Epidermal melanocyte (primary cell): ENCODE results near the gene S1PR1.

Experiments used
- DNase-seq: peaks from one replicate; pipeline ENCODE4 v3.0.0; 2011; ENCODE audit warnings: low spot score; ENCODE audit not compliant: insufficient read length

Gene S1PR1

GRCh38 chr1:101245246-101245927, 8.6 kb downstream of the S1PR1 start:
- no peak for DNase-seq

GRCh38 chr1:101247404-101248287, 10.8 kb downstream of the S1PR1 start:
- no peak for DNase-seq

DNA sequence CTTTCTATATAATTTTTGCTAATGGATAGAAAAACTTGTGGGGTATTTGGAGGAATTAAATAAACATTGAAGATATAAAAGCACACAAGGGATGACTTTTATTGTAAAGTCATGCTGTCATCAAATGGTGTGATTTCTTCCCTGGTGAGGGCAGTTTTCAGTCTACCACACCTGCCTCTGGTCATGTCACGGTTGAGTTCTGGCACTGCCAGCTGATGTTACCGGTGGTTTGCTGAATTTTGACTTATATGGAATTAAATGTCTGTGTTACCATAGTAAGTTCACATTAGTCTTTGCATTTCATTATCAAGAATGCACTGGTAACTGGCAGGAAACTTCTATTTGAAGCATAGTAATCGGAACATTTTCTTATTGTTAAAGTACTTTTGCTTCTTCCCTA, 13.4 kb downstream of the S1PR1 start:
- DNase-seq, result no peak

DNA sequence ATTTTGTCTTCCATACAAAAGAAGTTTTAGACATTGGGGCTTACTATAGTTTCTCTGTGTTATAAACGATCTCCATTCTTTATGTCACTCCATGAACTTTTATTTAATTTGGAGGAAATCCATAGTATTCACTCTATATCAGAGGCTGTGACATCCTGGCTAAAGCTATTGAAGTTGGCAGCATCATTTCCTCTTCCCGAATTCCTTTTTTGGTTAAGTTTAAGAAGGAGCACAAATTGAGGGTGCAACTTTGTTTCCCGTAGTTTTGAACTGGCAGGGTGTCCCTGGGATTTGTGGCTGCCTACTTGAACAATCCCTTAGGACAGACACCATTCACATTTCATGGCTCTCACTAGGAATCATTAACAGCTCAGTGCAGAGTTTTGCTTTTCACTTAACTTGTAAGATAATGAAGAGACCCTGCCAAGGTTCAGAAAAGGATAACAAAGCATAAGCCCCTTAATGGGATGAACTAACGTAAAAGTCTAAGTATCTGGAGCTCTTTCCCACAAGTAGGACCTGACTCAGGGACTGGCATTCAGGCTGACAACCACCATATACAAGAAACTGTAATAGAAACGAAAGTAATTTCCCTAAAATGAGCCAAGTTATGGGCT, 13.9 kb downstream of the S1PR1 start:
- no peak for DNase-seq

GRCh38 chr1:101251504-101251903, 14.7 kb downstream of the S1PR1 start:
- DNase-seq, result no peak

DNA sequence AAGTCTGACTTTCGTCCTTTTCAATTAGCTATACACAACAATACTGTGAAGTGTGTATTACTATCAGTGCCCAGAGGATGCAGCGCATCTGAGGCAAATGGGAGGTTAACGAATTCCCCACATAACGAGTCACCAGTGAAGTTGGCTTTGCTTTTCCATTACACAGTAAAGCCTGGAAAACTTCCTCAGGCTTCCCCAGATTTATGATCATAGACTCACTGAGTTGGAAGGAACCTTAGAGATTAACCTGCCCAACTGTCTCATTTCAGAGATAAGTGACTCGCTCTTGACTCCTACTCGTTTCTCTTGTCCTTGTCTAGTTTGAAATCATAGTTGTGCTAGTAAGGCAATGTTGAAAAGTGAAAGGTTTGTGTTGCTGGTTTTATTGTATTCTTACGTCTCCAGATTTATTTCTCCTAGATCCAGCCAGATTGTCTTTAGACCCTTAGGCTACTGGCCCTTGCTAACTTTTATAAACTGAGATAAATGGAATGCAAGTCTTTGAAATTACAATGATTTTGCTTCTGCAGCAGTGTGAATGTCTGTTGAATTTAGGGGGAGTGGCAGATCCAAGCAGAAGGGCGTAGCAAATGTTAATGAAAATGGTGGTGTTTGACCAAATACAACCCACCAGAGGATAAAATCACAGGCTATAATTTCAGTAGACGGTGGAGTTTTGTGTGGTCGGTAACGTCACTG, 17.3 kb downstream of the S1PR1 start:
- no peak for DNase-seq

DNA sequence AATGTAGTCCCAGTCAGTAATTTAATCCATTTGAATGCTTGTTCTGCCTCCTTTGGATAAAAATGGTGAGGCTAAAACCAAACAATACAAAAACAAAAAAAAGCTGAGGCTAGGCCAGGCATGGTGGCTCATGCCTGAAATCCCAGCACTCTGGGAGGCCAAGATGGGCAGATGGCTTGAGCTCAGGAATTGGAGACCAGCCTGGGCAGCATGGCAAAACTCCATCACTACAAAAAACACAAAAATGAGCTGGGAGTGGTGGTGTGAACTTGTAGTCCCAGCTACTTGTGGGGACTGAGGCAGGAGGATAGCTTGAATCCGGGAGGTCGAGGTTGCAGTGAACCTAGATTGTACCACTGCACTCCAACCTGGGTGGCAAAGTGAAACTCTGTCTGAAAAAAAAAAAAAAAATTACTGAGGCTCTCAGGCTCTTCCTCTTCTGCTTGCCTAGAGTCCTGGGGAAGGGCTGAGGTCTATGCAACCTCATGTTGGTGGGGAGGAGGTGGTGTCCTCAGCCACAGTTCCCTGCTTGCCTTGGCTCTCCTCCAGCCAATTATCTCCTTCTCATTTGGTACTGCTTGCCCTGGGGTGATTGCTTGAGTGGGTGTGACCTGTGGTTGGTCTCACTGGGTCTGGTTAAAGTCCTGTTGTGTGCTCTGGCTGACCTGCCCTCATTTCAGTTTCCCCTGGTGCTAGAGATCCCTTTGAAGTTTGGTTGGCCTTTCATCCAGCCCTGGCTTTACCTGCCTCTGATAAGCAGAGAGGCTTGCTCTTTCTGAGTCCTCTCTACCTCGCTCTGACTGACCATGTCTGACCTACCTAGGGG, 20.9 kb downstream of the S1PR1 start:
- no peak for DNase-seq

DNA sequence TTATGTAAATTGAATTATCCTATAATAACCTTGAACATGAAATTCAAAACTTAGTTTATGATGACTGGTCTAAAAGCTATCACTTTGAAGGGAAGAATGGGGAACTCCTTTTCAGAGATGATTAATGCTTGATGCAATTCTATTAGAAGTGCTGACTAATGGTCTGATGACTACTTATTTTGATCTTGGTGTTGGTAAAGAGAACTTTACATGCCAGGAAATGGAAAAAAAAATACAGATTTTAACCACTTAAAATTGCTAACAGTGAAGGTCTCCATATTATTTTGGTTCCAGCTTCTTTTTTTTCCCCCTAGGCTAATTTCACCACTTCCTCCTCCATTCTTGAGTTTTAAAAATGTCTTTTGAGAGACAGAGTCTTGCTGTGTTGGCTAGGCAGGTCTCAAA, 22.9 kb downstream of the S1PR1 start:
- DNase-seq, result no peak

DNA sequence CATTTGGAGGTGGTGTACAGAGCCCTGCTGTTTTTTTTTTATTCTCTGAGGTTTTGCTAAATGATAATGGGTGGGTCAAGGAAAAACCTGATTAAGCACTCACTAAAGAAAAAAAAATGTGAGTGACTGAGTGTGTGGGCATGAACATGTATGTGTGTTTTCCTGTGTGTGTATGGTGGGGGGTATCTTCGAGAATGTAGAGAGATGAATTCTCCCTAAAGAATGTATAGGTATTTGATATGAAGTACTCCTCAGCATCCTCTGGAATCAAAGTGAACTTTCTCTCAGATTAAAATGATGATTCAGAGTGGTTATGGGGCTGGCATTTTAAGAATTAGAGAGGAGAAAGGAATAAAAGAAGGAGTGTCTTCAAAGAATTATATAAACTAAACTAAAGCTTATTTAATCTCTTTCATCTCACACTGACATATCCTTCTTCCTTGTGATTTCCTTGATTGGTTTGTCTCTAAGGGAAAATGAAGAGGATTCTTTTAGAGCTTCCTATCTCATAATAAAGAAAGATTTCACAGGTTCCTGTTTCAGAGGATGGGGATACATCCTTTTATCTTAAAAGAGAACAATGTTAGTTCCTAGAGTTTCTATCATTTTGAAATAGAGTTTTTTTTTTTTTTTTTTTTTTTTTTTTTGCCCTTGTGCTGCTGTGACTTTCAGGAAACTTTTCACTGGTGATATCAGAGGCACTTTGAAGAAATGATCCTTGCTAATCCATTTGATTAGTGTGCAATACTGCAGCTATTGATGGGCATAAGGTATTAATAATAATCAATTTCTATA, 23.9 kb downstream of the S1PR1 start:
- DNase-seq, result no peak

GRCh38 chr1:101261623-101262022, 24.8 kb downstream of the S1PR1 start:
- DNase-seq, result no peak

DNA sequence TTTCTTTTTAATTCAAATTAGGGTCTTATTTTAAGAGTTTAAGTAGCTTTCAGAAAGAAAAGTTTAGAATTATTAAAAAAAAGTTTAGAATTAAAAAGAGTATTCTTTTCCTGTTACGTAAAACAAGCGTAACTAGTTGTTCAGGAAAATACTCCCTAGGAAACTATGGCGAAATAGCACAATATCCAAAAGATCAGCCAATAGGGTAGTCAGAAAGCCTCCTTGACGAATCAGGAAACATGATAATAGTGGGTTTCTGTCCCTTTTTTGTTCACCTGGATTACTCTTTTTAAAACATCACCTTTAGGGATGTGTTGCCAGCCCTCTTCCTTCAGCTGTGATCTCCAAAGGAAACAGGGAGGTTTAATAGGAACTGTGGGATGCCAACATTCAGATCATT, 25.2 kb downstream of the S1PR1 start:
- no peak for DNase-seq

- no peak for DNase-seq
Measured at GRCh38 chr1:101262630-101263348, 26.0 kb downstream of the S1PR1 start.

GRCh38 chr1:101264697-101265096, 27.9 kb downstream of the S1PR1 start:
- no peak for DNase-seq

DNA sequence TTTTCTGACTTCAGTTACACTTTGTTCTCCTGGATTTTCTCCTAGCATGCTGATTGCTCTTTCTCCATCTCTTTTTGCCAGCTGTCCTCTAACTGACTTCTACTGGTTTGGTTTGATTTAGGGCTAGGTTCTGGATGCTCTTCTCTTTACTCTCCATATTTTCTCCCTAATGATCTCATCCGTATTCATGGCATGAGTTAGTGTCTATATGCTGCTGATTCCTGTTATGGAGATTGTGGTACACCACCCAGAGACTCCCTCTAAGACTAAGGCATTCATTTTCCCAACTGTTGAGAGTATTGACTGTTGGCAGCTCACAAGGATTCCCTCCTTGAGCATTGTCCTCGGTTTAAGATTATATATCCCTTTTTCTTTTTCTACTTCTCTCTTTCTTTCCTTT, 28.9 kb downstream of the S1PR1 start:
- no peak for DNase-seq

DNA sequence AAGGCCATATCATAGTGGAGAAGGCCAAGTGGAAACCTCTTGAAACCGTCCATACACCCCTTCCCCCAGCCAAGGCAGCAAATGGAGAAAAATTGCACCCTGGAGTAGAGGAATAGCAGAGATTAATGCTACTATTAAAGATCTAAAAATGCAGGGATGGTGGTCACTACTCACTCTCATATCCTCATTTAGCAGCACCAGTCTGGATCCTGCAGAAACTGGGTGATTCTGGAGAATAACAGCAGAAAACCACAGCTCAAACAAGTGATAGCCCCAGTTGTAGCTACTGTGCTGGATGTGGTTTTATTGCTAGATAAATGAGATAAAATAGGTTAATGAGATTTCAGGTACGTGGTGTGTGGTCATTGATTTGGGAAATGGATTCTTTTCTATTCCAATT, 30.3 kb downstream of the S1PR1 start:
- DNase-seq, result no peak

DNA sequence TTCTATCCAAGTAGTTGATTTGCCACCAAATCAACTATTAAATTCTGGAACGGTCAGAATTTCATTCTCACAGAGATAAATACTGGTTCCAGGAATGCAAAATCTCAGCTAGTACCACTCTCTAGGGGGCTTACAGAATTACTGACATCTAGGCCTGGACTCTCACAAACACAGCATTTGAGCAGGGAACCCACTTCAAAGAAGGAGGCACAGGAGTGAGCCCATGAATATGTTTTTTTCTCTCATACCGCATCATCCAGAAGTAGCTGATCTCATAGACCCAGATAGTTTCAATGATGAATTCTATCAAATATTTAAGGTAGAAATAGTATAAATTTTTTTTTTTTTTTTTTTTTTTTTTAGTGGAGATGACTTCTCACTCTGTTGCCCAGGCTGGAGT, 32.1 kb downstream of the S1PR1 start:
- DNase-seq, result no peak

DNA sequence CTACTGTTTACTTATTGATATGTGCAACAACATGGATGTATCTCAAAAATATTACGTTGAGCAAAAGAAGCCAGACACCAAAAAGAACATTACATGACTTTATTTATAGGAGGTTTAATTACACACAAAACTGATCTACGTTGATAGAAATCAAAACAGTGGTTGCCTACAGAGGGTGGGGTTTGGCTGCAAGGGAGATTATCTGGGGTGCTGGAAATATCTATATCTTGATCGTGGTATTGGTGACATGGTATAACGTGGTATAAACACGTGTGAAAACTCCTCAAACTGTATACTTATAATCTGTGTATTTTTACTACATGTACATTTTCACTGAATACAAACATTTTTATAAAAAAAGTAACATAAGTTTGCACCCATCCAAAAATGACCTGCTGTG, 38.9 kb downstream of the S1PR1 start:
- no peak for DNase-seq

- no peak for DNase-seq
Measured at GRCh38 chr1:101276818-101277217, 40.0 kb downstream of the S1PR1 start.

DNA sequence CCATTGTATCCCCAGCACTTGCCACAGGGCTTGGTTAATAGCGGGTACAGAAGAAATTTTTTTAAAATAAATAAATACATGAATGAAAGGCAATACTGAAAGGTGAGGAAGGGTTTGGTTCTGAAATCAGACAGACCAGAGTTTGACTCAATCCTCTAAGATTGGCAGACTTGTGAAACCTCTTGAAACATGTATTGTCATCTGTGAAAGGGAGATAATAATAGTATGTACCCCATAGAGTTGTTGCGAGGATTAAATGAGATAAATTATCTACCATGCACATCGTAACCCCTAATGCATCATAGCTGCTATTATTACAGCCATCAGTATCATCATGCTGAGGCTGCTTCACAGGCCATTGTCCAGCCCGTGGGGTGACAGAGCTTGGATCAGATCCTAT, 41.4 kb downstream of the S1PR1 start:
- no peak for DNase-seq

DNA sequence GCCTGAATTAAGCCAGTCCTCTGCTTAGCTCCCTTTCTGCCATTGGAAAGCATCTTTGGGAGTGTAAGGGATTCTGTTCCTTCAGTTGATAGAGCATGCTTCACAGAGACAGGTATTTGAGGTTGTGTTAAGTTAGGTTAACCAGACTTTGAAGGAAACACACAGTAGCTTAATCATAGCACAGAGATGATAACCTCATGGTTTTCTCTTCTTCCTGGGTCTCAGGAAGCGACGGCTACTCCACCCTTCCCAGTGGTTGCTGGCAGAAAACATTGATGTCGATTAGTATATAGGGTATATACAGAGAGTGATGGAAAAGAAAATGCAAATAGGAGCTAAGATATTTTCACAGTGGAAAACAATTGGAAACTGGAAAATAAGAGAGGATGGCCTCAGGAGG, 42.0 kb downstream of the S1PR1 start:
- DNase-seq, result no peak
